GM19025 (cell line): ENCODE data around the gene SLC35F2.
"Not testable (repeated sequence)": the region's sequence is repeated elsewhere in the genome, so short reads cannot be mapped to it uniquely, and the experiment has no call there.

ENCODE experiments used
- ATAC-seq: cut with Tn5 transposase; IDR thresholded peaks from one replicate; pipeline ENCODE4 v1.9.1; 2021; ENCODE audit warnings: mild to moderate bottlenecking, low read depth, moderate library complexity; ENCODE audit not compliant: unreplicated experiment

The SLC35F2 gene

GRCh38 chr11:107791343-107792048 is 67.1 kb downstream of the SLC35F2 start:
- no peak for ATAC-seq

- no peak for ATAC-seq
These were observed 68.8 kb downstream of the SLC35F2 start for GRCh38 chr11:107789767-107790166.

GRCh38 chr11:107787733-107788132 is 70.9 kb downstream of the SLC35F2 start:
- no peak for ATAC-seq

- ATAC-seq, result no peak
These were observed 73.2 kb downstream of the SLC35F2 start for GRCh38 chr11:107785401-107785800.

- no peak for ATAC-seq
These were observed 75.5 kb downstream of the SLC35F2 start for GRCh38 chr11:107783121-107783520.

GRCh38 chr11:107780775-107781174 is 77.8 kb downstream of the SLC35F2 start:
- no peak for ATAC-seq

- ATAC-seq, result no peak
These were observed 78.5 kb downstream of the SLC35F2 start for GRCh38 chr11:107780136-107780535.

- ATAC-seq, result no peak
These were observed 79.6 kb downstream of the SLC35F2 start for GRCh38 chr11:107778839-107779517.

- no peak for ATAC-seq
These were observed 81.5 kb downstream of the SLC35F2 start for GRCh38 chr11:107777110-107777509.

GRCh38 chr11:107776062-107776461 is 82.5 kb downstream of the SLC35F2 start:
- no peak for ATAC-seq

GRCh38 chr11:107770551-107770951 is 88.0 kb downstream of the SLC35F2 start:
- peak; percentile 17 for ATAC-seq

GRCh38 chr11:107769189-107769588 is 89.4 kb downstream of the SLC35F2 start:
- ATAC-seq, result no peak

- not testable (repeated sequence) for ATAC-seq
These were observed 99.8 kb downstream of the SLC35F2 start for GRCh38 chr11:107758719-107759355.

- ATAC-seq, result no peak
These were observed 100.9 kb downstream of the SLC35F2 start for GRCh38 chr11:107757661-107758060.

GRCh38 chr11:107756553-107756952 is 102.0 kb downstream of the SLC35F2 start:
- ATAC-seq, result no peak

- no peak for ATAC-seq
These were observed 105.4 kb downstream of the SLC35F2 start for GRCh38 chr11:107752949-107753822.

GRCh38 chr11:107752508-107752907 is 106.1 kb downstream of the SLC35F2 start:
- no peak for ATAC-seq

- no peak for ATAC-seq
These were observed 107.5 kb downstream of the SLC35F2 start for GRCh38 chr11:107751082-107751481.

- no peak for ATAC-seq
These were observed 108.3 kb downstream of the SLC35F2 start for GRCh38 chr11:107750313-107750712.

GRCh38 chr11:107747622-107748021 is 111.0 kb downstream of the SLC35F2 start:
- ATAC-seq, result no peak

- ATAC-seq, result no peak
These were observed 113.9 kb downstream of the SLC35F2 start for GRCh38 chr11:107744736-107745135.
